ENCODE data around the gene AEBP1.

GRCh38 chr7:44120395-44120794, 16.2 kb downstream of the AEBP1 start:
- TF ChIP-seq POLR2A (IDR thresholded peaks at IDR 0.05) = no peak
- no peak for TF ChIP-seq CTCF (IDR thresholded peaks at IDR 0.05)
